Measurements from ENCODE around the gene LGALS9B. TPM values are rescaled to one million over a fixed set of nuclear protein-coding genes. Genes with fewer than 3 reads are reported as not detected.

The LGALS9B gene
- total RNA-seq, 2 donors from 2014 or later, result 1.7 TPM; not detected in 1

Other genes with a start within 250 kb of the LGALS9B start
- not detected for gene CDRT15L2, start 112.2 kb upstream of the LGALS9B start, total RNA-seq